ENCODE results near the gene SOCS3.

SOCS3 gene

GRCh38 chr17:78356101-78356713 lies 3.7 kb downstream of the SOCS3 start (continued):
- TF ChIP-seq SP7 (tag by site-specific recombination; IDR thresholded peaks at IDR 0.05) (peak; percentile 59; the same call in 1 of the 2 replicates), ZNF707 (tag by site-specific recombination; IDR thresholded peaks at IDR 0.05) (no peak), ZNF837 (tag by site-specific recombination; IDR thresholded peaks at IDR 0.05) (no peak), ZNF354C (tag by site-specific recombination; IDR thresholded peaks at IDR 0.05; ENCODE audit: borderline replicate concordance, low read depth) (no peak), ZNF2 (tag by site-specific recombination; IDR thresholded peaks at IDR 0.05) (no peak), ZNF311 (tag by site-specific recombination; IDR thresholded peaks at IDR 0.05; ENCODE audit: borderline replicate concordance) (no peak), BCL11B (tag by site-specific recombination; IDR thresholded peaks at IDR 0.05; ENCODE audit: low read depth) (peak; percentile 81), ZNF664 (tag by site-specific recombination; IDR thresholded peaks at IDR 0.05) (no peak), ZIC2 (tag by site-specific recombination; IDR thresholded peaks at IDR 0.05) (peak; percentile 41), TCF7L2 (IDR thresholded peaks at IDR 0.05; ENCODE audit: borderline replicate concordance, low read depth, low read length) (no peak), TSHZ1 (tag by site-specific recombination; IDR thresholded peaks at IDR 0.05; ENCODE audit: borderline replicate concordance) (no peak), ZBTB20 (tag by site-specific recombination; IDR thresholded peaks at IDR 0.05) (no peak), ZBTB44 (tag by site-specific recombination; IDR thresholded peaks at IDR 0.05) (no peak), ZNF629 (tag by site-specific recombination; IDR thresholded peaks at IDR 0.05) (0 out of 2 replicates have a peak, but pooled peaks have one; percentile 13), KLF7 (tag by site-specific recombination; IDR thresholded peaks at IDR 0.05; ENCODE audit: borderline replicate concordance) (no peak), ZNF600 (tag by site-specific recombination; IDR thresholded peaks at IDR 0.05) (peak; percentile 20; the same call in 1 of the 2 replicates), ZNF362 (tag by site-specific recombination; IDR thresholded peaks at IDR 0.05) (no peak), ZBTB17 (tag by site-specific recombination; IDR thresholded peaks at IDR 0.05) (peak; percentile 60; the same call in 1 of the 2 replicates), ZBTB8A (tag by site-specific recombination; IDR thresholded peaks at IDR 0.05) (no peak), ZNF37A (tag by site-specific recombination; IDR thresholded peaks at IDR 0.05) (no peak), ZNF610 (tag by site-specific recombination; IDR thresholded peaks at IDR 0.05; ENCODE audit: borderline replicate concordance) (no peak), ZNF391 (tag by site-specific recombination; IDR thresholded peaks at IDR 0.05; ENCODE audit: borderline replicate concordance, low read depth) (no peak), ZNF324 (tag by site-specific recombination; IDR thresholded peaks at IDR 0.05) (no peak), GLIS1 (tag by site-specific recombination; IDR thresholded peaks at IDR 0.05) (no peak), ZNF544 (tag by site-specific recombination; IDR thresholded peaks at IDR 0.05) (no peak), ZSCAN23 (tag by site-specific recombination; IDR thresholded peaks at IDR 0.05) (no peak)
- TF ChIP-seq, protein P1, sequence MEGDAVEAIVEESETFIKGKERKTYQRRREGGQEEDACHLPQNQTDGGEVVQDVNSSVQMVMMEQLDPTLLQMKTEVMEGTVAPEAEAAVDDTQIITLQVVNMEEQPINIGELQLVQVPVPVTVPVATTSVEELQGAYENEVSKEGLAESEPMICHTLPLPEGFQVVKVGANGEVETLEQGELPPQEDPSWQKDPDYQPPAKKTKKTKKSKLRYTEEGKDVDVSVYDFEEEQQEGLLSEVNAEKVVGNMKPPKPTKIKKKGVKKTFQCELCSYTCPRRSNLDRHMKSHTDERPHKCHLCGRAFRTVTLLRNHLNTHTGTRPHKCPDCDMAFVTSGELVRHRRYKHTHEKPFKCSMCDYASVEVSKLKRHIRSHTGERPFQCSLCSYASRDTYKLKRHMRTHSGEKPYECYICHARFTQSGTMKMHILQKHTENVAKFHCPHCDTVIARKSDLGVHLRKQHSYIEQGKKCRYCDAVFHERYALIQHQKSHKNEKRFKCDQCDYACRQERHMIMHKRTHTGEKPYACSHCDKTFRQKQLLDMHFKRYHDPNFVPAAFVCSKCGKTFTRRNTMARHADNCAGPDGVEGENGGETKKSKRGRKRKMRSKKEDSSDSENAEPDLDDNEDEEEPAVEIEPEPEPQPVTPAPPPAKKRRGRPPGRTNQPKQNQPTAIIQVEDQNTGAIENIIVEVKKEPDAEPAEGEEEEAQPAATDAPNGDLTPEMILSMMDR (tag by site-specific recombination; IDR thresholded peaks at IDR 0.05): no peak
- TF ChIP-seq, protein P2, sequence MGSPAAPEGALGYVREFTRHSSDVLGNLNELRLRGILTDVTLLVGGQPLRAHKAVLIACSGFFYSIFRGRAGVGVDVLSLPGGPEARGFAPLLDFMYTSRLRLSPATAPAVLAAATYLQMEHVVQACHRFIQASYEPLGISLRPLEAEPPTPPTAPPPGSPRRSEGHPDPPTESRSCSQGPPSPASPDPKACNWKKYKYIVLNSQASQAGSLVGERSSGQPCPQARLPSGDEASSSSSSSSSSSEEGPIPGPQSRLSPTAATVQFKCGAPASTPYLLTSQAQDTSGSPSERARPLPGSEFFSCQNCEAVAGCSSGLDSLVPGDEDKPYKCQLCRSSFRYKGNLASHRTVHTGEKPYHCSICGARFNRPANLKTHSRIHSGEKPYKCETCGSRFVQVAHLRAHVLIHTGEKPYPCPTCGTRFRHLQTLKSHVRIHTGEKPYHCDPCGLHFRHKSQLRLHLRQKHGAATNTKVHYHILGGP (tag by site-specific recombination; IDR thresholded peaks at IDR 0.05): no peak
- TF ChIP-seq, protein P3, sequence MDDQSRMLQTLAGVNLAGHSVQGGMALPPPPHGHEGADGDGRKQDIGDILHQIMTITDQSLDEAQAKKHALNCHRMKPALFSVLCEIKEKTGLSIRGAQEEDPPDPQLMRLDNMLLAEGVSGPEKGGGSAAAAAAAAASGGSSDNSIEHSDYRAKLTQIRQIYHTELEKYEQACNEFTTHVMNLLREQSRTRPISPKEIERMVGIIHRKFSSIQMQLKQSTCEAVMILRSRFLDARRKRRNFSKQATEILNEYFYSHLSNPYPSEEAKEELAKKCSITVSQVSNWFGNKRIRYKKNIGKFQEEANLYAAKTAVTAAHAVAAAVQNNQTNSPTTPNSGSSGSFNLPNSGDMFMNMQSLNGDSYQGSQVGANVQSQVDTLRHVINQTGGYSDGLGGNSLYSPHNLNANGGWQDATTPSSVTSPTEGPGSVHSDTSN (CRISPR knock-in tag; IDR thresholded peaks at IDR 0.05): no peak
